Gastroesophageal sphincter (tissue), 3 donors: ENCODE results near the gene CMIP.

Source experiments
- CTCF ChIP-seq, 4 experiments: fragments of 200-600 bp in 2 of 4; fragments of 450-650 bp in 2 of 4; sonication (generic) in 1 of 4; IDR thresholded peaks; one replicate each; pipeline ENCODE4 v1.5.1; 2017 to 2019; ENCODE audit warnings: antibody characterized with exemption in 4 of 4, mild to moderate bottlenecking in 2 of 4, moderate library complexity in 2 of 4
- POLR2A ChIP-seq, 2 donors: fragments of 450-650 bp; IDR thresholded peaks; one replicate each; pipeline ENCODE4 v1.6.1; 2017; ENCODE audit warnings: antibody characterized with exemption in 2 of 2, mild to moderate bottlenecking in 2 of 2, moderate library complexity in 1 of 2
- POLR2AphosphoS5 ChIP-seq: sonication (generic); formaldehyde crosslinking; IDR thresholded peaks from one replicate; pipeline ENCODE4 v1.6.1; 2017; ENCODE audit warnings: antibody characterized with exemption

- no peak for TF ChIP-seq POLR2A (IDR thresholded peaks at IDR 0.05)
- TF ChIP-seq CTCF (IDR thresholded peaks at IDR 0.05) = no peak
- no peak for TF ChIP-seq POLR2AphosphoS5
Observed at GRCh38 chr16:81468269-81468902, 23.8 kb downstream of the CMIP start.
